ENCODE measurements around the gene SNRPF.
"Not testable (repeated sequence)": the region's sequence is repeated elsewhere in the genome, so short reads cannot be mapped to it uniquely, and the experiment has no call there.

SNRPF gene

DNA sequence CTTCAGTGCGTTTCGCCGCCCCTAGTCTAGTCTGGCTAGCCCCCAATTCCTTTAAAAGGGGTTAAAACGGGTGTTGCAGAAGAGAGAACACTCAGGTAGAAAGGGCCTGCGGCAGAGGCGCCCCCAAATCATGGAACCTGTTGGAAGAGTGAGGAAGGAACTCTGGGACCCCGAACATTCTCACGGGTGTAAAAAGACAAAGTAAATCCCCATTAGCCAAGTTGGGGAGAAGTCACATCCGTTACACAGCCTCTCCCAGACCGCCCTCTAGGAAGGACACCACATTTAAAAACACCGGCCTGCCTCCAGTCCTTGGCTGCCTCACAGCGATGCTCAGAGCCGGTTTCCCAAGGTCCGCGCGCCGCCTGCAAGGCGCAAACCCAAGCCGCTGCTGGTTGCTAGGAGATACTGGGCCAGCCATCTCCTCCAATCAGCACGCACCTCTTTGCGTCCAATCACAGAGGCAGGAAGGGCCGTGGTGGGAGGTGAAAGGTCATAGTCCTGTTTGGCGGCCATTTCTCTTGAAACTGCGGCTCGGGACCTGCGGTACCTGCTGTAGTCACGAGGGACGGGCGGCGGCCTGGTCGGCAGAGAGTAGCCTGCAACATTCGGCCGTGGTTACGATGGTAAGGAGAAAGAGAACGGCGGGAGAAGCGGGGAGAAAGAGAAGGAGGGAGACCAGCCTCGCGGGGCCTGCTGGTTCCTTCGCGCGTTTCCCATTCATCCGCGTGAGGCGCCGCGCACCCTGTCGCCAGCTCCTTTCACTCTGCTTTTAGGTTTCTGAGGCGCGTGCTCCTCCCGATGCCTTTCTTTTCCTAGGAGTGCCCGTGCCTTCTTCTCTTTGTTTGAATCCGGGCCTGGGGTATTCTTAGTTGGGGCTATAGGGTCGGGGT, at the start of gene SNRPF:
SNRPF (plus strand) TSS at position 502 of the 893 bp plus-strand sequence; CDS start at position 624, 122 bp downstream.
- peak; percentile 80 for DNase-seq (ENCODE audit: low read depth, low spot score)

DNA sequence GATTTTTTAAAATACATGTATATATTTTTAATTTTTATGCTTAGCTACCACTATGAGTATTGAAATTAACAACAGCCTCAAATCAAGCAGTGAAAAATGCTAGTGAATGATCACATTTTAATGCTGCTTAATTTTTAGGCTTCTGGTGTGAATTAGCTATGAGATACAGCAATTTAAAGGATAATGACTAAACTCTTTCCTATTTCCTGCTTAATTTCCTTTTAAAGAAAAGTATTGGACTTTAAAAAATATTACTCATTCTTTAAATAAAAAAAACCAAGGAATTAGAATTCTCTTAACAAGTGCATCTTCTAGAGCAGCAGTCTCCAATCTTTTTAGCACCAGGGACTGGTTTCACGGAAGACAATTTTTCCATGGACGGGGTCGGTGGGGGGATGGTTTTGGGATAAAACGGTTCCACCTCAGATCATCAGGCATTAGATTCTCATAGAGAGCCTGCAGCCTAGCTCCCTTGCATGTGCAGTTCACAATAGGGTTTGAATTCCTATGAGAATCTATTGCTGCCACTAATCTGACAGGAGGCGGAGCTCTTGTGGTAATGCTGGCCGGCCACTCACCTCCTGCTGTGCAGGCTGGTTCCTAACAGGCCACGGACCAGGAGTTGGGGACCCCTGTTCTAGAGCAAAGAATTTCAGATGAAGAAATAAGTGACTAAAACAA, 49.6 kb upstream of the SNRPF start:
- DNase-seq (ENCODE audit: low read depth, low spot score): no peak

GRCh38 chr12:95810411-95810810, 48.3 kb upstream of the SNRPF start:
- no peak for DNase-seq (ENCODE audit: low read depth, low spot score)

- not testable (repeated sequence) for DNase-seq (ENCODE audit: low read depth, low spot score)
Observed at GRCh38 chr12:95812155-95812554, 46.6 kb upstream of the SNRPF start.

- no peak for DNase-seq (ENCODE audit: low read depth, low spot score)
Observed at GRCh38 chr12:95815632-95816212, 43.0 kb upstream of the SNRPF start.

- DNase-seq (ENCODE audit: low read depth, low spot score): no peak
Observed at GRCh38 chr12:95820096-95820703, 38.6 kb upstream of the SNRPF start.

GRCh38 chr12:95829395-95829794, 29.4 kb upstream of the SNRPF start:
- no peak for DNase-seq (ENCODE audit: low read depth, low spot score)

DNA sequence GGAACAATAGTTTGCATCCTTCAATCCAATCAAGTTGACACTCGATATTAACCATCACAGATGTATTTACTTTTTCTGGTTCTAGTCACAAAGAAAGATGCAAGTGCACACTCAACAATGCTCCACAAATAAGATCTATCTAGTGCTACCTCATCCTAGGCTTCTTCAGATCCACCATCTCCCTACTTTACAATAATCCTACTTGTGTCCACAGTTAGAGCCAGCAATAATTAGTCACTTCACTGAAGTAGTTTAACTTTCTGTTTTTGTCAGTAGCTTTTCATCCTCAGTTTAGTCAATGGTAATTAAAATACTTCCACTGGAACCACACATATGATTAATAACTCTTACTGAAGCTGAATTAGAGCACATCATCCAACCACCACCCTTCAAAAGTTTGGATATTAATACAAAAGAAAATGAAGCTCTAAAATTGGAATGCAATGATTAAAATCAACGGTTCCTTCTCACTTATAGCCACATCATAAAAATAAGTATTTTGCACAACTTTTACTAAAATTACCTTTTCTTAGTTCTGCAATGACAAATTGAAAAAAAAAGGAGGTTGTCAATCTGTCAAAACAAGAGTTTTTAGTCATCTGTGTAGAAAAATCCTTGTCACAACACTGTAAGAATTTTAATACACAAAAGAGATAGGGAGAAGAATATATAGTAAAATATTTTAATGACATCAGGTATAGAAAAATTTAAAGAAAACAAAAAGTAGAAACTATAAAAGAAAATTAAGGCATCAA, 28.2 kb upstream of the SNRPF start:
- DNase-seq (ENCODE audit: low read depth, low spot score): no peak

- no peak for DNase-seq (ENCODE audit: low read depth, low spot score)
Observed at GRCh38 chr12:95834572-95834971, 24.2 kb upstream of the SNRPF start.

DNA sequence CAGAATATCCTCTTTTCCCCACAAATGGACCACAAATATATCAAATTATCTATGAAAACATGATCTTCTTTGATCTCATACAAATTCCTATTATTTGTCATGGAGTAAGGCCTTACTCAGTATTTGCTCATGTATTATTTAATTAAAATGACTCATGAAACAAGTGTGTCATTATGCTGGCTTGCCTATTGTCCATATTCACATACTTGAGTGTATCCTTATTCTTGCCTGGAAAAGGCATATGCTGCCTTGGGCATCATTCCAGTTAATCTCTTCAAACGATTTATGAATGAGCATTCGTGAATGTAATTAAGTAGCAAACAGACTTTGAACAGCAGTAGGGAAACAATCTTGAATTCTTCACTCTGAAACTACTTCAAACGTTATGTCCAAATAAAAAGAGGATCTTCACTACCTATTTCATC, 22.6 kb upstream of the SNRPF start:
- DNase-seq (ENCODE audit: low read depth, low spot score): no peak

GRCh38 chr12:95836630-95837239, 22.0 kb upstream of the SNRPF start:
- DNase-seq (ENCODE audit: low read depth, low spot score): no peak

GRCh38 chr12:95837240-95838038, 21.3 kb upstream of the SNRPF start:
- no peak for DNase-seq (ENCODE audit: low read depth, low spot score)

DNA sequence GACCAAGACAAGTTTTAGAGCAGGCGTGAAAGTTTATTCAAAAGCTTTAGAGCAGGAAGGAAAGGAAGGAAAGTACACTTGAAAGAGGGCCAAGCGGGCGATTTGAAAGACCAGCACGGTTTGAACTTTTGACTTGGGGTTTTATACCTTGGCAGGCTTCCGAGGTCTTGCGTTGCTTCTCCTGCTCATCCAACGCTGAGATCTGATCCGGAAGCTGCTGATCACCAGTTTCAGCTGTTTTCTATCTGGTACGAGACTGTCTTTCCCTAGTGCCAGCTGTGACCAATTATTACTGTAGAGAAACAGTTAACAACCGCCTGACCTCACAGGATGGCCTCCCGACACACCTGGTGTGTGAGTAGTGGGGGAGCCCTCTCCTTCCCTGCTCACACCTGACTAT, 20.6 kb upstream of the SNRPF start:
- DNase-seq (ENCODE audit: low read depth, low spot score): no peak

DNA sequence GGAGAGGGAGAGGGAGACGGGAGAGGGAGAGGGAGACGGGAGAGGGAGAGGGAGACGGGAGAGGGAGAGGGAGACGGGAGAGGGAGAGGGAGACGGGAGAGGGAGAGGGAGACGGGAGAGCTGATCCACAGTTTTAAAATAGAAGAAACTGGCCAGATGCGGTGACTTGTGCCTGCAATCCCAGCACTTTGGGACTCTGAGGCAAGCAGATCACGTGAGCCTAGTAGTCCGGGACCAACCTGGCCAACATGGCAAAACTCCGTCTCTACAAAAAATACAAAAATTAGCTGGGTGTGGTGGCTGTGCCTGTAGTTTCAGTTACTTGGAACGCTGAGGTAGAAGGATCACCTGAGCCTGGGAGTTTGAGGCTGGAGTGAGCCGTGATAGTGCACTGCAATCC, 16.3 kb upstream of the SNRPF start:
- DNase-seq (ENCODE audit: low read depth, low spot score): not testable (repeated sequence)

DNA sequence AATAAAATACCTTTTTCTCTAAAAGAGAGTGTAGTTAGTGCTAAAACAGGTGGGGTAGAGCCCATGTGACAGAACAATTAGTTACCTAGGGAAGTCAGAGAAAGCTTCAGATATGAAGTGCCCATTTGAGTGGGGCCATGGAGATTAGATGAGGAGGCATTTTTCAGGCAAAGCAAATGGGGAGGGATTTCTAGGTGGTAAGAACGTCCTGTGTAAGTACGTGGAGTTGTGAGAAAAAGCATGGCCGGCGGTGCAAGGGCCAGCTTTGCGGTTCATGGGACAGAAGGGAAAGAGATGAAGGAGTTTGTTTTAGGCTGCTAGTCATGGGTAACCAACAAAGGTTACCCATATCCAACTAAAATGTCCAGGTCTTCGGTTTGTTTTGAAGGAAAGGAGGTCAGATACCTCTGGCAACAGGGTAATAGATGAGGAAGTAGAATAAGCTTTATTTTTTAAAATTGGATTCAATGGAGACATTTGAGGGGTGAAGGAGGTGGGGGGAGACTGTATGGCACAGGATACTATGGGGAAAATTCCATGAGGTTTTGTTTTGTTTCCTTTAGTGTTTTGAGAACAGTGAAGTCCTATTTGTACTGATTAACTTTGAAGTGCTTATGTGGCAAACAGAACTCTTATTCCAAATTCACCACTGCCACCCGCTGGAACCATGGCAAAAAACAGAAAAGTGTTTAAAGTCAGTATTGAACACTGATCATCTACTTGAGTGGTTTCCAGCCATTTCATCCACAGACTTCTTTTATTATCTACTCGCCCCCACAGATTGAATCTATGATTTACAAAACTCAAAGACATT, 10.0 kb upstream of the SNRPF start:
- DNase-seq (ENCODE audit: low read depth, low spot score): no peak

GRCh38 chr12:95851606-95852005, 7.1 kb upstream of the SNRPF start:
- DNase-seq (ENCODE audit: low read depth, low spot score): no peak

GRCh38 chr12:95852133-95852532, 6.6 kb upstream of the SNRPF start:
- DNase-seq (ENCODE audit: low read depth, low spot score): no peak

- no peak for DNase-seq (ENCODE audit: low read depth, low spot score)
Observed at GRCh38 chr12:95857156-95857555, 1.6 kb upstream of the SNRPF start.

GRCh38 chr12:95857799-95858198, 953 bp upstream of the SNRPF start:
- DNase-seq (ENCODE audit: low read depth, low spot score): no peak
